DMS79 treated with DMSO at 0.1 percent for 48 hours (cell line): Measurements from ENCODE around the gene ZNF22.

ENCODE experiments used
- DNase-seq: peaks from one replicate; lab custom pipeline; 2025; lab: John Stamatoyannopoulos, UW

ZNF22 gene

DNA sequence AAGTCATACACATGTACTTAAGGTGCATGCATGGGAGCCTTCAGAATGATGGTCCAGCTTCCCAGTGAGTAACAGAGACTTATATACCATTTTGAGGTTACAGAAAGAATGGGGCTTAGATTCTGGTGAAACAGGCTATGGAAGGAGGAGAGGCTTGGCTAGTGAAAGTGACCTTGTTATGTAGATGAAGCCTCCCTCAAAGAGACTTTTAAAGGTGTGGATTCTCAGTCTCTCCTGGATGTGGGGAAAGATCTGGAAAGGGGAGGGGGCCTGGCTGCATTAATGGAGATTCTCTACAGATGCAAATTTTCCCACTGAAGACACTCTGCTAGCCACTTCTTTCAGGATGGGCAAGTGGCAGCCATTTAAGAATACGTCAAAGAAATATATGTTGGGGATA, 35.6 kb upstream of the ZNF22 start:
- DNase-seq = no peak

DNA sequence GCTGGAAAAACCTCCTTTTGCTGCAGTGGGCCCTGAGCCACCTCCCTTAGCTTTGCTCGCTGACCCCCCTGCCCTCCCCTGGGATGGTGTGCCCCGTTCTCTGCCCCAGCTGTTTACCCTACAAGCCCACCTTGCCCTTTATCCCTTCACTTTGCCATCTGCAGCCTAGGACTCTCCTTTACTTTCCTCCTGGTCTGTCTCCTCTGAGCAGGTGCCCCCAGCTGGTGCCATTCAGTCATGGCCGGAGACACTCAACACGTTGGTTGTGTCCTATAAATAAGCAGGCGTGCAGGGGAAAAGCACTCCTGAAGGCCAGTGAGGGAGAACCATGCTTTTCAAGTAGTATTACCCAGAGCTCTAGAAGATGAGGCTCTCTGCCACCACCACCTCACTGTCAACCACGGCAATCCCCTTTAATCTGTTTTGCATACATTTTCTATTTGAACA, 35.0 kb upstream of the ZNF22 start:
- peak; percentile 3 for DNase-seq

DNA sequence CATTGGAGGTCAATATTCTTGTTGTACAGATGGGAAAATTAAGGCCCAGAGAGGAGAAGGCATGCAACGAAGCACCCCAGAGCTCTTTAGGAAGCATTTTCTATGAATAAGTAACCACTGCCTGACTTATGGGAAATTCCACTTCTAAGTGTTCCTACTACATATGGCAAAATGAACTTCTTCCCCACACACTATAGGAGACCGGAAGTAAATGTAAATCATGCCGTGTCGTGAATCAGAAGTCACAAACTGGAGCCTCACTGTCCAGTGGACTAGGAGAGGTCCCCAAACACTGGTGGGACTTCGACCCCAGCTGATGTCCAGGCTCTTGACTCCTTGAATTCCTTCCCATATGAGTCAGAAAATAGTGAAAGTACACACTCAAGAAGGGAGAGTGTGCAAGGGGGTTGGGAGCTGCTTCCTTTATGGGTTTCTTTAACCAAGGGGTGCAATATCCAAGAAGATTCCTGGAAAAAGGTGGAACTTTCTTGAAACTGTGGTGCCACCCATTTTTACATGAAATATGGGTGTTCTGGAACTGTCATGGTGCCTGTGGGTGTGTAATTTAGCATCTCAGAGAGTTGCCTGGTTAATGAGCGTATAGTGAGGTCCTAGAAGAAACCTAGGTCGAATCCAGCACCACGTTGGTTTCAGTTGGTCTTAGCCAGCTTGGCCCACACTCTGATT, 34.5 kb upstream of the ZNF22 start:
- no peak for DNase-seq

DNA sequence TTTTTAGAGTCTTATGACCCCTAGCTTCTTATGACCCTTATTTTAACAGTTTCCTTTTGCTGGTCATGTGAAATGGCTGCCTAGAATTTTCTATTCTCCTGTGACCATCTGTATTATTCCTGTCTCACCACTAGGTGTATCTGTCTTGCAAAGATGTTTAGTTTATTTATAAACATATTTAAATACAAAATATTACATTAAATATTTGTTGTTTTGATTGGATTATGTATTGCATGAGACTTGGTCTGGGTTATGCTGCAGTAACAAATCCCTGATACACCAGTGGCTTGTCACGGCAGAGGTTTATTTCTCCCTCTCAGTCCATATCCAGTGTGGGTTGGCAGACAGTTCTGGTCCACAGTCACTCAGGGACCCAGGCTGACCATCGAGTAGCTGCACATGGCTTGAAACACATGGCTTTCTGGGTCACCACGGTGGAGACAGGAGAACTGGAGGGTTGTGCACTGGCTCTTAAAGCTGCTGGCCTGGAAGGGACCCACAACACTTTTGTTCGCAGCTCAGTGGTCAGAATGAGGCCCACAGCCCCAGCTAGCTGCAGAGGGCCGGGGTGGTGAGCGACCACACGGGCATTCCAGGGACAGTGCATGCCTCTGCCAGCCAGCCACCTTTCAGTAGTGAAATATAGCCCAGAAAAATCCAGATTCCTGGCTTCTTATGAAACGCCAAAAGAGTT, 33.8 kb upstream of the ZNF22 start:
- DNase-seq = no peak

DNA sequence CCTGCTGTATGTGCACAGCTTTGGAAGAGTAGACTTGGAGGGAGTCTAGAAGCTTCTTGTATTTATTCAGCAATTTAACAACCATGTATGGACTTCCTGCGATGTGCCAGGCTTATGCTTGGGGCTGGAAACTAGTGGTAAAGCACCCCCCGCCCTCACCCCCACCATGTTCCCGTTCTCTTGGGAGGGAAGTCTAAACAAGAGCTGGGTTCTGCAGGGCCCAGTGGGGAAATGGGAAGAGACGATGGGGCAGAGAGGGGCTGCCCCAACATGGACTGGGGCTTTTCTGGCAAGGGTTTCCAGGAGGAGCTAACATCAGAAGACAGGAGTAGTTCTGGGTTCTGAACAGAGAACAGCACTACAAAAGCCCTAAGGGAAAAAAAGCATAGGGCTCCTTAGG, 33.1 kb upstream of the ZNF22 start:
- DNase-seq = no peak

DNA sequence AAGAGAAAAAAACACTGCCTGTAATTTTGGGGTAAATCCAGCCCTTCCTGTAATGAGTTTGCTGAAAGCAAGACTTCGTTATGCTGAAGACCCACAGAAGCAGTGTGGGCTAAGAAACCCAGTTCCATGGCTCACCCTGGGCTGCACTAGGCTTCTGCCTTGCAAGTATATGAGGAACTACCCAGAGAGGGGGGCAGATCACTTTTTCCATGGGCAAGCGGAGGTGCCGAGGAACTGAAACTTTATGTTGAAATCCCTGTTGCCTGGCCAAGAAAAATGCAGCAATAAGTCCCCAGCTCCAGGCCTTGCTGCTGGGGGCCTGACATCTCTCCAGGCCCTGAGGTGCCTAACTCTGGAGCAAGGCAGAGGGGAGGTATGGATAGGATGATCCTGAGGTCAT, 32.6 kb upstream of the ZNF22 start:
- DNase-seq = no peak

DNA sequence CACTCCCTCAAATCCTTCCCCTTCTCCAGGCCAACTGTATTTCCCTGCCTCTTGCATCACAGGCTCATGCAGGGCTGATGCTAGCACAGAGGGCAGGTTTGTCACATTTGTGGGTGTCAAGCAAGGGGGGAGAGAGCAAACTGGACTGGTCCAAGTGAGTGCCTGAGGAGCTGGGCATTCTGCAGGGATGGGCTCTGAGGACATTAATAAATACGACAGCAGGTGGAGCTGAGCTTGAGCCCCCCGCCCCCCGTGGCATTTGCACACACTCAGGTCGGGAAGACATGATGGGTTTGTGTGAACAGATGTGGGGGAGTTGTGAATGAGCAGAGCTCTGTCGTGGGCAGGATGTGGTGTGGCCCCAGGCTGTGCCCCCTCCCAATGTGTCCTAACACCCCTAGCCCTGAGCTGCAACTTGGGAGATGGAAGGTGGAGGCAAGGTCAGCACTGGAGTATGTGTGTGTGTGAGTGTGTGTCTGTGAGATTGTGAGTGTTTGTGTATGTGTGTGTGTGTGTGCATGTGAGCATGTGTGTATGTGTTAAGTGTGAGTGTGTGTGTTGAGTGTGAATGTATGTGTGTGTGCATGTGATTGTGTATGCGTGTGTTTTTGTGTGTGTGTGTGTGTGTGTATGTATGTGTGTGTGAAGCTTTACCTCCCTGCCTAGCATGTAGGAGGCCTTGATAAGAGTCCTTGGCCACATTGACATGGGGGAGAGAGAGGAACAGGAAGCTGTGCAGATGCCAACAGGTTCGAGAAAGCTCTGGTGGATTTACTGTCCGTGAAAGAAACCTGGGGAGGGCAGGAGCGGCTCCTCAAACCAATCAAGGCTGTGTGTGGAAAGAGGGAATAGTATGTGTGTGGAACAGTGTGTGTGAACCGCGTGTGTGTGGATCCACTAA, 32.0 kb upstream of the ZNF22 start:
- no peak for DNase-seq

DNA sequence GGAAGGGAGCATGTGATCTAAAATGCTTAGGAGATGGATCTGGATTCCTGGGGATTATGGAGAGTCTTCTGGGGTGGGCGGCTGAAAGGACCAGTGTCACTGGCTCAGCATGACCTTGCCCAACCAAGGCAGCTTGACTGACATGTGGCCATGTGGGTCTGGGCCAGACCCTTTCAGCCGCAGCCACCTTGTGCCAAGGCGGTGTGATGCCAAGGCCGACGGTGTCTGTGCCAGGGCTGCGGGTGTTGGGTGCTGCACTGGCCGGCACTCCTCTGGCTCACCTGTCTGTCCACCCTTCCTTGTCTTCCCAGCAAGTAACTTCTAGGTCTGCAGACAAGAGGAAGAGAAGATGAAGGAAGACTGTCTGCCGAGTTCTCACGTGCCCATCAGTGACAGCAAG, 30.9 kb upstream of the ZNF22 start:
- no peak for DNase-seq

DNA sequence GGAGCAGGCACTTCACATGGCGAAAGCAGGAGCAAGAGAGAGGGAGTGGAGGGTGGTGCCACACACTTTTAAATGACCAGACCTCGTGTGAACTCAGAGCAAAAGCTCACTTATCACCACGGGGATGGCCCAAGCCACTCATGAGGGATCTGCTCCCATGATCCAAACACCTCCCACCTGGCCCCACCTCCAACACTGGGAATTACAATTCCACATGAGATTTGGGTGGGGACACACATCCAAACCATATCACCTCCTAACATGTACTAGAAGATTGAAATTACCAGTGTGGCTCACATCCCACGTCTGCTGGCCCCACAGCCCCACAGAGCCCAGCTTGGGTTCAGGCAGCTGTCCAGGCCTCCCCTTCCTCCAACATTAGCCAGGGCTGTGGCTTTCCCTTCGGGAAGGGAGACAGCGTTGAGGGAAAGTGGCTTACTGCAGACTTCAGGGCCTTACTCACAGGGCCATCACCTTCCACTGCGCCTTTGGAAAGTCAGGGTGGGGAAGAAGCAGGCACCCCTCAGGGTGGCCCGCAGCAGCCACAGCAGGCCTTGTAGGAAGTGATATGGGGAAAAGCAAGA, 29.8 kb upstream of the ZNF22 start:
- no peak for DNase-seq

DNA sequence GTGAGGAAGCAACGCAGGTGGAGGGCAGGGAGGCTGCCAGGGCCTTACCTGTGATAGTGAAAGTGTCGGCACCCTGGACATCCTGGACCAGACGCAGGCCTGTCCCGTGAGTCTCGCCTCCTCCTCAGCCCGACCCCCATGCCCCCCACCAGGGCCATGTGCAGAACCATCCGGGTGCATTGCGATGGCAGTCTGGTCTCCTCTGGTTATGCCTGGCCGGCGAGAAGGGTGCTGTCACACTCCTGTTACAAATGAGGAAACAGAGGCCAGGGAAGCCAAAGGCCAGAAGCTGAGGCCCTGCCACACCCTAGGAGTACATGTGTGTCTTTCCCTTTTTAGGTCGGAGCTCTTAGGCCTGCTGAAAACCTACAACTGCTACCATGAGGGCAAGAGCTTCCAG, 29.3 kb upstream of the ZNF22 start:
- DNase-seq = no peak

DNA sequence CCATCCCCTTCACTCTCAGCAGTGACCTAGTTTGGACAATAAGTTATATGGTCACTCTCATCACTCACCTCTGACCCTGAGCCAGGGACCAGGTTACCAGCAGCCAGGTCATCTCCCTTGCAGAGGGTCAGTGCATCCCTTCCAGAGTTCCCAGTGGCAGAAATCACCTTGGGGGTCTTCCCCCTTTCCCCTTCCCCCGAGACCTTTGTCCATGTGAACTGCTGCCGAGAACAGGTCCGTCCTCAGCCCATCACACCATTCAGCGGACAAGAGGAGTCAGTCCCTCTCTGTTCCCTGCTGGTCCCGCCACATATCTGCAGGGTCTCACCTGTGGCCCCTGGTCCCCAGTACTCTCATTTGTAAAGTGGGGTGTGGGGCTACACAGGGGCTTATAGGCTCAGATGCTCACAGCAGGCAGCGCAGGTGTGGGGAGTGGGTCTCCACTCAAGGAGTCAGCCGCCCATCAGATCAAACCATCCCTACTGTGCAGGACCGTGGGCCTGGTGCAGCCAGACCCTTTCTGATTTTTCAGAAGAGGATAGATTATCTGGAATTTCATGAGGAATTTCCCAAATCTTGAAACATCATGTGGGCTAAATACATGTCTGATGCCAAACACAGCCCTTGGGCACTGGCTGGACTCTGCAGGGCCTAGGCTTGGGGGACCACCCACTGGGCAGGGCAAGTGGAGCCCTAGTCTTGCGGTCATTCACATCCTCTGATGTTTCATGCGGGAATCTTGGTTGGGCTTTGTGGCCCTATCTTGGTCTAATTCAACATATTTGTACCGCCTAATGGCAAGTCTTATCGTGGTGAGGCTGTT, 28.6 kb upstream of the ZNF22 start:
- DNase-seq = no peak

DNA sequence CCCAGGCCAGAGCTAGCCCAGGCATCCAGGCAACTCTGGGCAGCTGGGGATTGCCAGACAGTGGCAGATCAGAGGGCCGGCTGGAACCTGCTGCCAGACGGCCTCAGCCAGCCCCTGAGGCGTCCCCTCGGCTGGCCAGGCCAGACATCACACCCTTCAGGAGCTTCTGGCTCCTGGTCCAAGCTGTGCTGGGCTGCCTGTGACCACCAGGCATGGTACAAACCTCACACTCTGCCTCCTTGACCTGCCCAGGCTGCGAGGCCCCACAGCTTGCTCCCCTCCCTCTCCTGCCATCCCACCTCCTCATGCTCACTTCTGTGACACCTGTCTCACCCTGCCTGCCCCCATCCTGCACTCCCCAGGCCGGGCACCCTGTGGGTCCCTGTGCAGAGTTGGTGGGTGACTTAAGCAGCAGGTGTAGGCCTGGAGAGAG, 27.8 kb upstream of the ZNF22 start:
- no peak for DNase-seq

DNA sequence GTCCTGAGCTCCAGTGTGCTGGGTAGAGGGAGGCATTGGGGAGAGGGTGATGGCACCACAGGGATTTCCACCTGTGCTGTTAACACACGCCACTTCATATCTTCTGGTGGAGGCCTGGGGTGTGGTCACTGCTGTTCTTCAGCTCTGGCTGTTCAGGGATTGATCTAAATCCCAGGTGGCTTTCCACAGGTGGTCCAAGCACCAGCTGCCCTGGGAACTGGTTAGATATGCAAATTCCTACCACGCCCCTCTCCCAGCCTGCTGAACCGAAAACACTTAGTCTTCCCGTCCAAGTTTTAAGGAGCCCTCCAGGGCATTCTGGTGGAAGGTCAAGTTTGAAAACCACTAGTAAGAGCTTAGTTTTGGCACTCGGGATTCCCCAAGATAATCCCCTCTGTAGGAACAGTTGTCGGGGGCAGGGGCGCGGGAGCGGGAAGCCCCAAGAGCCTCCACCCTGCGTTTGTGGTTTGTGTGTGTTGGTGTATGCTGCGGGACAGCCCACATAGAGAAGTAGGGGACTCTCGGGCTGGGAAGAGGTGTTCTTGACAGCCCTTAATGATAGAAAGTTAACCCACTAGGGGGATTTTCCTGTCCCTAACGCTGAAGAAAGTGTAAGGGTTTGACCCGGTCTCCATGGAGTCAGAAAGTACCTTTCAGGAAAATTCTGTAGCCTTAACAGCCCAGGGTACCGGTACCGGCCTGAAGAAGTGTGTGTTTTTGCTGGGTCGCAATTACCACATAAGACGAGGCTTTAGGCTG, 27.2 kb upstream of the ZNF22 start:
- peak; percentile 33 for DNase-seq

DNA sequence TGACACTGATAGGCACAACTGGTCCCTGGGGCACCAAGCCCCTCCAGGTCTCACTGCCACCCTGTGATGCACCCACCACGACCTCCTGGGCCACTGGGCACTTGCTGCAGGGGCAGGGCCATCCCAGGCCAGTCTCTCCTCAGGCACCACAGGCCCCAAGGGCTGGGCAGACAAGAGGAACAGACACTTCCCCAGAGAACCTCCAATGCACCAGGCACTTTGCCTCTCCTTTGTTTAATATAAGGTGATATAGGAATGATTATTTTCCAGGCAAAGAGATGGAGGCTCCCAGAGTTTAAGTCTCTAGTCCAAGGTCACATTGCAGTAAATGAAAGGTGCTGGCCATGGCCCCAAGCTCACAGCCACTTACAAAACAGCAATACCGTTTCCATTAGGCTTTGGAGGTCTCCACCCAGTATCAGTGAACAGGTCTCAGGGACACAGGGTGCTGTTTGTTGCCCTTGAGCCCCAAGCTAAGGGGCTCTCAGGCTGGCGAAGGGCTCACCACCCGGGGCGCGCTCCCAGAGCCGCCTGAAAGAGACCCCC, 26.6 kb upstream of the ZNF22 start:
- DNase-seq = no peak

DNA sequence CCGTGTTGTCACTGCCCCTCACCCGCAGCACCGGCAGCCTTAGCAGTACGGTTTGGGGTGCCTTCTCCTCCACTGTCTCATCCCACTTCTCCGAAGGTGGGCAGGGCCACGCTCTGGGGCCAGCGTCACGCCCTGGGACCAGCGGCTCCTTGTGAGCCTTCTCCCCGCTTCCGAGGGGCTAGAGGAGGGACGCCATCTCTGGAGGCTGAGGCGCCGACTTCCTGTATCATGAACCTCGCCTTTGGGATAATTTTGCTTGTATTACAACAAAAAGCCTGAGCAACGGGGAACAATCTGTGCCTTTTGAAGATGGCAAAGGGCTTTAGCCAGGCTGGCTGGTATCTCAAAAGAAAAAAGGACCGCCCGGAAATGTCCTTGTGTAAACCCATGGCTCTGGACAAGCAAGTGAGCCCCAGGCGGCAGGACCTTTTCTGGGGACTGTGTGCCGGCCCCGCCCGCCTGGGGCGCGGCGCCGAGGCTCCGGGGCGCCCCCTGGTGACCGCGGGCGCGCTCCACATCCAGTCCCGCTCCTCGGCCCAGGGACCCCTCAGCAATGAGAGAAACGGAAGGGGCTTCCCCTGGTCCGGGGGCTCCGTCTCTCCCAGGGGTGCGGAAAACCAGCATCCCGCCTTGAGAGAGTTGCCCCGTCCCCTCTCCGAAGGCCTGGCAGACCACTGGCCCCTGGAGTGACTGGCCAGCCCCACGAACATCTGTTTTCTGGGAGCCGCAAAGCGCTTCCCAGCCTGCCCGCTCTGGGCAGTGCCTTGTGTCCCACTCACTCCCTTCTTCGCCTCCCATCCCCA, 25.9 kb upstream of the ZNF22 start:
- no peak for DNase-seq

DNA sequence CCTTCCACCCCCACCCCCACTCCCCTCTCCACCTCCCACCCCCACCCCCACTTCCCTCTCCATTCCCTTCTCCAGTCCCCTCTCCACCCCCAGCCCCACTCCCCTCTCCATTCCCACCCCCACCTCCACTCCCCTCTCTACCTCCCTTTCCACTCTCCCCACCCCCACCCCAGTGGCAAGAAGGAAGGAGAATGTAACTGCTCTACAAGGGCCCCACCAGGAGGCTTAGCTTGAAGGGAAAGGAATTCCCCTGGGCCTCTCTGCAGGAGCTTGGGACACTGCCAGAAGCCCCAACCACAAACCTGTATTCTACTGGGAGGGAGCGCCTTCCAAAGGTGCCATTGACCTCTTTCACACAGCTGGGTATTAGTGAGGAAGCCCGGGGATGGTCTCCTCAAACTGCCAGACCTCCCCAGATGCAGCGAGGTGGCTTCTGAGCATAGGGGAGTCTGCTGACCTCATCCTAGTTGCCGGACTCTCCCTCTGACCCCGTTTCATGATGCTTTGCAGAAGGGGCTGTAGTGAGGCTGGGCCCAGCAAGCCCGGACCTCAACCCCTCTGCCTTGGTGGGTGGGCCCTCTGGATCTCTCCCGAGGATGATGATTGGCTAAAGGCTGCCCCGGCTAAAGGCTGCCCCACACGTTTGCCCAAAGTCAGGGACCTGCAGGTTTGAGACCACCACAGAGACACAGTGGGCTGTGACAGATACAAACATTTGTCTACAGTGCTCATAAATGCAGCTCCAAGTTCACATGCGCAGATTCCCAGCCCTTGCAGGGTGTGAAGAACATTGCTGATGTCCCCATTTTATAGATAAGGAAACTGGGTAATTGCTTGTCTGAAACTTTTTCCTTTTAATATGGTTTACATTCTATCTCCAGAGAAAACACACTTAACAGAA, 25.0 kb upstream of the ZNF22 start:
- DNase-seq = peak; percentile 9

DNA sequence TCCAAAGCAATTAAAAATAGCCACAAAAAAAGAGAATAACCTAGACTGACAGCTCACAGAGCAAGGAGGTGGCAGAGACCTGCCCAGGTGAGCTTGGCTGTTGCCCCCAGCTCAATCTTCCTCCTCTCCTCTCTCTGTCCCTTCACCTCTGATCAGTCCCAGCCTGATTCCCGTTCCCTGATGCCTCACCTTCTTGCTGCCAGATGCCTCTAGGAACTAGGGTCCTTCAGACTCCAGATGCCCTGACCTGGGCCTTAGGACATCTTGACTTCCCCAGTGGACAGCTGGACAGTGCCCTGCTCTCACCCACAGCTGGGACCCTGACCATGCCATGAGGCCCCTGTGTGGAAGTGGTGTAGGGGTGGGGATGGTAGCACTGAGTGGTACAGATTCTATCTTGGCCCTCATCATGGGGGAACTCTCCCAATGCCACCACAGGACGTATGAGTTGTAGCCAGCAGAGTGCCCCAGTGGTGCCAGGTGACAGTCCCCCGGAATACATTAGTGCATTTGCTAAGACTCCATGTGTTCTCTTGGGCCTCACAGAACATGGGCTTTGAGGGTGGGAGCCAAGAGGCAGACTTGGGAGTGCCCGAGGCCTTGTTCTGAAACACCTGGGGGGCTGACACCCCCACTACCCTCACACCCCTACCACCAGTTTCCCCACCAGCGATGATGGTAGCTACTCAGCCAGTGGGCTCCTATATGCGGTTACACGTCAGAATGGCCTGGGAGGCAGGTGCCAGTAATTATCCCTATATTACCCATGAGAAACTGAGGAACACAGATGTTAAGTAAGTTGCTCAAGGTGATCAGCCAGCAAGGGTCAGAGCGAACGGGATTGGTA, 24.1 kb upstream of the ZNF22 start:
- no peak for DNase-seq
